MM.1S (cell line): Measurements from ENCODE around the gene SEPTIN2.

Source experiments
- EZH2 ChIP-seq: fragments of 300-600 bp; sonication (generic); optimal IDR thresholded peaks from 2 replicates; pipeline ENCODE3; 2017; ENCODE audit warnings: low read depth, mild to moderate bottlenecking, antibody characterized with exemption, low read length, mixed read lengths
- TF ChIP-seq, protein P1 (sequence below): fragments of 300-600 bp; sonication (generic); IDR thresholded peaks from 2 replicates; pipeline ENCODE4 v1.5.1; 2016; ENCODE audit warnings: antibody characterized with exemption, low read length, mixed read lengths

- TF ChIP-seq EZH2 = no peak
- TF ChIP-seq, protein P1, sequence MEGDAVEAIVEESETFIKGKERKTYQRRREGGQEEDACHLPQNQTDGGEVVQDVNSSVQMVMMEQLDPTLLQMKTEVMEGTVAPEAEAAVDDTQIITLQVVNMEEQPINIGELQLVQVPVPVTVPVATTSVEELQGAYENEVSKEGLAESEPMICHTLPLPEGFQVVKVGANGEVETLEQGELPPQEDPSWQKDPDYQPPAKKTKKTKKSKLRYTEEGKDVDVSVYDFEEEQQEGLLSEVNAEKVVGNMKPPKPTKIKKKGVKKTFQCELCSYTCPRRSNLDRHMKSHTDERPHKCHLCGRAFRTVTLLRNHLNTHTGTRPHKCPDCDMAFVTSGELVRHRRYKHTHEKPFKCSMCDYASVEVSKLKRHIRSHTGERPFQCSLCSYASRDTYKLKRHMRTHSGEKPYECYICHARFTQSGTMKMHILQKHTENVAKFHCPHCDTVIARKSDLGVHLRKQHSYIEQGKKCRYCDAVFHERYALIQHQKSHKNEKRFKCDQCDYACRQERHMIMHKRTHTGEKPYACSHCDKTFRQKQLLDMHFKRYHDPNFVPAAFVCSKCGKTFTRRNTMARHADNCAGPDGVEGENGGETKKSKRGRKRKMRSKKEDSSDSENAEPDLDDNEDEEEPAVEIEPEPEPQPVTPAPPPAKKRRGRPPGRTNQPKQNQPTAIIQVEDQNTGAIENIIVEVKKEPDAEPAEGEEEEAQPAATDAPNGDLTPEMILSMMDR = no peak
These were observed 14.2 kb downstream of the SEPTIN2 start for GRCh38 chr2:241329669-241330615.
